K562 (cell line): ENCODE measurements around the gene OR52R1. TPM values are rescaled to one million over a fixed set of nuclear protein-coding genes. Genes with fewer than 3 reads are reported as not detected.

ENCODE experiments used
- ATAC-seq: fragments of 200-7000 bp; cut with Tn5 transposase; 3 replicates; pipeline ENCODE4 v1.9.1; 2020; ENCODE audit warnings: moderate library complexity
- BruUV-seq: library from RNA; stranded (reverse); fragments of 400-500 nt; replicated peaks from 2 replicates; lab custom pipeline; 2021; lab: Mats Ljungman, UMichigan
- CTCF ChIA-PET: fragments of 300-600 bp; formaldehyde crosslinking; extraction: SDS; loops from one replicate; lab custom pipeline; 2021; ENCODE audit warnings: low intra/inter-chr PET ratio; lab: Yijun Ruan, JAX
- POLR2A ChIA-PET: fragments of 300-600, 350-650 bp; sonication (Branson Sonifier 250); formaldehyde crosslinking; extraction: SDS; loops from one replicate; lab custom pipeline; 2021; ENCODE audit warnings: antibody characterized with exemption, inconsistent platforms; lab: Yijun Ruan, JAX
- DNase-seq, 4 experiments: peaks; one replicate each; pipeline versions ENCODE4 v3.0.0 to v3.0.0-alpha.2; 2011 to 2018; ENCODE audit warnings: low spot score in 3 of 4, mixed read lengths in 3 of 4; ENCODE audit errors: extremely low read depth in 1 of 4
- FAIRE-seq: peaks from 2 replicates; lab custom pipeline; 2011; peaks lifted over from hg19 to GRCh38; lab: Jason Lieb, UNC
- H2AFZ ChIP-seq: 2 replicates; pipeline ENCODE4 v1.6.0; 2011; ENCODE audit warnings: low read depth, low read length, control low read depth, inconsistent platforms
- H3K27ac ChIP-seq: fragments of 200-600 bp; 3 replicates; pipeline ENCODE4 v1.8.0; 2011; ENCODE audit warnings: low read depth, mild to moderate bottlenecking, control low read depth, inconsistent platforms, low read length, moderate library complexity, mixed read lengths; ENCODE audit errors: extremely low read depth
- H3K27me3 ChIP-seq, 2 experiments: fragments of 300-600 bp in 1 of 2; 2 replicates in 1 of 2; 3 replicates in 1 of 2; pipeline versions ENCODE4 v1.6.0 to v1.8.0; 2011; ENCODE audit warnings: inconsistent platforms in 2 of 2, low read length in 2 of 2, mild to moderate bottlenecking in 1 of 2, mixed read lengths in 1 of 2, moderate library complexity in 1 of 2; ENCODE audit not compliant: control insufficient read depth in 2 of 2, insufficient read depth in 2 of 2
- H3K36me3 ChIP-seq: fragments of 300-600 bp; 3 replicates; pipeline ENCODE4 v1.8.0; 2011; ENCODE audit warnings: mild to moderate bottlenecking, low read length, inconsistent platforms; ENCODE audit not compliant: control insufficient read depth, insufficient read depth
- H3K4me1 ChIP-seq, 2 experiments: fragments of 200-600 bp in 1 of 2; replicated peaks in 1 of 2; 2 replicates in 1 of 2; 3 replicates in 1 of 2; pipeline versions ENCODE4 v1.5.1 to v1.8.0; 2011; ENCODE audit warnings: inconsistent platforms in 2 of 2, low read length in 2 of 2, mild to moderate bottlenecking in 1 of 2, mixed read lengths in 1 of 2, moderate library complexity in 1 of 2; ENCODE audit not compliant: control insufficient read depth in 2 of 2, insufficient read depth in 2 of 2
- H3K4me2 ChIP-seq: 2 replicates; pipeline ENCODE4 v1.6.1; 2011; ENCODE audit warnings: low read length, control low read depth, inconsistent platforms, mixed read lengths; ENCODE audit not compliant: insufficient read depth
- H3K4me3 ChIP-seq: fragments of 200-600 bp; sonication (generic), shearing (Covaris generic); 2 replicates; pipeline ENCODE4 v1.5.1; 2016; ENCODE audit warnings: control low read depth, inconsistent platforms
- H3K79me2 ChIP-seq: fragments of 200-600 bp; 3 replicates; pipeline ENCODE4 v1.8.0; 2011; ENCODE audit warnings: low read length, inconsistent platforms; ENCODE audit not compliant: control insufficient read depth, insufficient read depth
- H3K9ac ChIP-seq, 2 experiments: 2 replicates each; pipeline versions ENCODE4 v1.6.0 to v1.6.1; 2011; ENCODE audit warnings: low read depth in 2 of 2, low read length in 2 of 2, control low read depth in 1 of 2, inconsistent platforms in 1 of 2, mild to moderate bottlenecking in 1 of 2, mixed read lengths in 1 of 2; ENCODE audit not compliant: insufficient read depth in 1 of 2
- H3K9me1 ChIP-seq: one replicate; pipeline ENCODE4 v1.6.0; 2011; ENCODE audit warnings: inconsistent platforms, mild to moderate bottlenecking, low read length, moderate library complexity; ENCODE audit not compliant: control insufficient read depth, insufficient read depth
- H3K9me3 ChIP-seq: replicated peaks from 2 replicates; pipeline ENCODE4 v1.5.1; 2011; ENCODE audit warnings: low read depth, low read length, inconsistent platforms; ENCODE audit not compliant: control insufficient read depth, insufficient read depth
- H4K20me1 ChIP-seq: replicated peaks from 2 replicates; pipeline ENCODE4 v1.6.1; 2011; ENCODE audit warnings: low read length, inconsistent platforms, mixed read lengths; ENCODE audit not compliant: control insufficient read depth, insufficient read depth
- ARHGAP35 ChIP-seq: fragments of 450-650 bp; IDR thresholded peaks from 2 replicates; pipeline ENCODE4 v1.6.1; 2018; ENCODE audit not compliant: partially characterized antibody
- ETV1 ChIP-seq: fragments of 450-650 bp; conservative IDR thresholded peaks from 2 replicates; pipeline ENCODE4 v1.6.1; 2016; ENCODE audit warnings: missing genetic modification characterization, control low read depth, low read depth, missing compliant biosample characterization
- MAFG ChIP-seq: fragments of 450-650 bp; conservative IDR thresholded peaks from 2 replicates; pipeline ENCODE4 v1.6.1; 2016; ENCODE audit warnings: missing genetic modification characterization, missing compliant biosample characterization
- WGBS: fragments of 100-300 bp; shearing (Covaris generic); methylation state at CpG from one replicate; pipeline ENCODE4 v1.1.6; 2016; ENCODE audit warnings: low coverage, mixed read lengths; ENCODE audit not compliant: insufficient coverage; ENCODE audit errors: missing lambda C conversion rate; 5-methylcytosine and 5-hydroxymethylcytosine counted together
- in situ Hi-C: fragments of 300-500 bp; cut with MboI; formaldehyde crosslinking; loops from 4 replicates; pipeline ENCODE4 v1.15.0; 2018; ENCODE audit warnings: inconsistent platforms, mixed read lengths
- intact Hi-C: fragments of 100-400 bp; cut with micrococcal nuclease; formaldehyde crosslinking; loops from 2 replicates; pipeline ENCODE4 v1.14.2; 2022
- polyA plus RNA-seq, 8 experiments: library from polyadenylated mRNA; depleted of rRNA in 4 of 8; stranded (reverse) in 5 of 8; unstranded in 3 of 8; fragments of >200 nt; fragmentation: Nextera tagmentation in 2 of 8; fragmentation: Illumina TruSeq in 1 of 8; extraction: Ambion mirVana in 2 of 8; extraction: Trizol in 1 of 8; gene quantifications; 2 replicates each; pipeline versions ENCODE4 v1.2.1 to v1.2.3, GENCODE V29; 2011 to 2014; ENCODE audit warnings: inconsistent platforms in 1 of 8, missing spikeins in 1 of 8
- total RNA-seq, 7 experiments: library from RNA; depleted of rRNA in 6 of 7; stranded (reverse); fragments of >200 nt in 6 of 7; fragmentation: Illumina TruSeq in 2 of 7; extraction: Trizol in 2 of 7; gene quantifications; 2 replicates each; pipeline versions ENCODE4 v1.2.1 to v1.2.3, GENCODE V29; 2011 to 2021; ENCODE audit warnings: low replicate concordance in 1 of 7
- TF ChIP-seq, protein P1 (sequence below), 2 experiments: fragments of 450-650 bp; formaldehyde crosslinking in 1 of 2; IDR thresholded peaks; 2 replicates each; pipeline versions ENCODE4 v1.4.0 to v1.6.1; 2014 to 2020; ENCODE audit warnings: mild to moderate bottlenecking in 2 of 2, borderline replicate concordance in 1 of 2, low read depth in 1 of 2

Gene OR52R1
- total and polyA plus RNA-seq, 9 of the 15 experiments (the other 6 are each of a cell fraction or from before 2014, with no cell fraction given): not detected

DNA sequence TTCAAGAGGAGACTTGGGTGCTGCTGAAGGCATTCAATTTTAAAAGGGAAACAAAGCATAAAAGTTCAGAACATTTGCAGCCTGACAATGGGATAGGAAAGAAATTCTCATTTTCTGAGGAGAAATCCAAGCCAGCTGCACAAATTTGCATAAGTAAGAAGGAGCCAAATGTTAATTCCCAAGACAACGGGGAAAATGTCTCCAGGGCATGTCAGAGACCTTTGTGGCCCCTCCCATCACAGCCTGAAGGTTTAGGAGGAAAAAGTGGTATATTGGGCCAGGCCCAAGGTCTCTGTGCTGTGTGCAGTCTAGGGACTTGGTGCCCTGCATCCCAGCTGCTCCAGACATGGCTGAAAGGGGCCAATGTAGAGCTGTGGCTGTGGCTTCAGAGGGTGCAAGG is 21.7 kb downstream of the OR52R1 start:
- DNase-seq (no peak), FAIRE-seq (no peak), ATAC-seq (no peak)
- no peaks in the 10 kb centered on the region for H4K20me1 ChIP-seq
- no peak overlapping the region for H3K4me2 ChIP-seq
- H3K4me3 ChIP-seq: no peak overlapping the region
- H3K27me3 ChIP-seq: peaks cover 0 to 6% of the 10 kb centered on the region in 2 experiments; a peak in 1 of 5 replicates
- H3K36me3 ChIP-seq: no peaks in the 10 kb centered on the region
- no peaks in the 10 kb centered on the region for H3K9me1 ChIP-seq
- no TSS peak for BruUV-seq
- in situ Hi-C loops: no loop called here
- no peak overlapping the region for H3K9ac ChIP-seq
- H2AFZ ChIP-seq: no peak overlapping the region
- no peaks in the 10 kb centered on the region for H3K9me3 ChIP-seq
- no peaks in the 10 kb centered on the region for H3K4me1 ChIP-seq
- H3K27ac ChIP-seq: no peak overlapping the region
- H3K79me2 ChIP-seq: no peaks in the 10 kb centered on the region
- no peak for TF ChIP-seq ARHGAP35
- no peak for TF ChIP-seq MAFG (tag)
- TF ChIP-seq, protein P1, sequence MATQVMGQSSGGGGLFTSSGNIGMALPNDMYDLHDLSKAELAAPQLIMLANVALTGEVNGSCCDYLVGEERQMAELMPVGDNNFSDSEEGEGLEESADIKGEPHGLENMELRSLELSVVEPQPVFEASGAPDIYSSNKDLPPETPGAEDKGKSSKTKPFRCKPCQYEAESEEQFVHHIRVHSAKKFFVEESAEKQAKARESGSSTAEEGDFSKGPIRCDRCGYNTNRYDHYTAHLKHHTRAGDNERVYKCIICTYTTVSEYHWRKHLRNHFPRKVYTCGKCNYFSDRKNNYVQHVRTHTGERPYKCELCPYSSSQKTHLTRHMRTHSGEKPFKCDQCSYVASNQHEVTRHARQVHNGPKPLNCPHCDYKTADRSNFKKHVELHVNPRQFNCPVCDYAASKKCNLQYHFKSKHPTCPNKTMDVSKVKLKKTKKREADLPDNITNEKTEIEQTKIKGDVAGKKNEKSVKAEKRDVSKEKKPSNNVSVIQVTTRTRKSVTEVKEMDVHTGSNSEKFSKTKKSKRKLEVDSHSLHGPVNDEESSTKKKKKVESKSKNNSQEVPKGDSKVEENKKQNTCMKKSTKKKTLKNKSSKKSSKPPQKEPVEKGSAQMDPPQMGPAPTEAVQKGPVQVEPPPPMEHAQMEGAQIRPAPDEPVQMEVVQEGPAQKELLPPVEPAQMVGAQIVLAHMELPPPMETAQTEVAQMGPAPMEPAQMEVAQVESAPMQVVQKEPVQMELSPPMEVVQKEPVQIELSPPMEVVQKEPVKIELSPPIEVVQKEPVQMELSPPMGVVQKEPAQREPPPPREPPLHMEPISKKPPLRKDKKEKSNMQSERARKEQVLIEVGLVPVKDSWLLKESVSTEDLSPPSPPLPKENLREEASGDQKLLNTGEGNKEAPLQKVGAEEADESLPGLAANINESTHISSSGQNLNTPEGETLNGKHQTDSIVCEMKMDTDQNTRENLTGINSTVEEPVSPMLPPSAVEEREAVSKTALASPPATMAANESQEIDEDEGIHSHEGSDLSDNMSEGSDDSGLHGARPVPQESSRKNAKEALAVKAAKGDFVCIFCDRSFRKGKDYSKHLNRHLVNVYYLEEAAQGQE (IDR thresholded peaks at IDR 0.05; ENCODE audit: borderline replicate concordance): no peak
- TF ChIP-seq, protein P1 (CRISPR knock-in tag; IDR thresholded peaks at IDR 0.05; ENCODE audit: low read depth): no peak
- no peak for TF ChIP-seq ETV1
- CTCF ChIA-PET: no interaction called here
- POLR2A ChIA-PET: interaction anchor here (0.6 kb wide), 1 partner anchor 451 kb away, joined by 3 read pairs; no protein-coding TSS in a partner anchor
- WGBS: 0% methylated on average over 1 of the region's 1 CpG
- intact Hi-C loops: loop anchor here (2.0 kb wide), 1 partner anchor 146 kb away; the partner anchor contains the start of gene OR51D1
